Raji (cell line): ENCODE results near the gene EME1.
A peak's percentile ranks its signal among the peaks of the same experiment; 100 is the strongest.

Experiments used
- POLR2A ChIP-seq: IDR thresholded peaks from 2 replicates; pipeline ENCODE4 v1.6.1; 2011; ENCODE audit warnings: low read depth, low read length, control low read depth; ENCODE audit not compliant: insufficient read depth

EME1 gene

GRCh38 chr17:50358177-50358576 lies 14.9 kb upstream of the EME1 start:
- no peak for TF ChIP-seq POLR2A

- no peak for TF ChIP-seq POLR2A
These were observed 13.9 kb upstream of the EME1 start for GRCh38 chr17:50359005-50359699.

- no peak for TF ChIP-seq POLR2A
These were observed 13.0 kb upstream of the EME1 start for GRCh38 chr17:50359998-50360461.

- TF ChIP-seq POLR2A = no peak
These were observed 12.4 kb upstream of the EME1 start for GRCh38 chr17:50360486-50361115.

GRCh38 chr17:50361561-50362480 lies 11.2 kb upstream of the EME1 start:
- TF ChIP-seq POLR2A = no peak

GRCh38 chr17:50362661-50363060 lies 10.4 kb upstream of the EME1 start:
- no peak for TF ChIP-seq POLR2A

- TF ChIP-seq POLR2A = no peak
These were observed 9.6 kb upstream of the EME1 start for GRCh38 chr17:50363217-50364060.

- 0 out of 2 replicates have a peak, but pooled peaks have one; percentile 12 for TF ChIP-seq POLR2A
These were observed 9.0 kb upstream of the EME1 start for GRCh38 chr17:50364061-50364458.

- TF ChIP-seq POLR2A = no peak
These were observed 8.3 kb upstream of the EME1 start for GRCh38 chr17:50364715-50365114.

- TF ChIP-seq POLR2A = no peak
These were observed 7.9 kb upstream of the EME1 start for GRCh38 chr17:50365165-50365564.

GRCh38 chr17:50365649-50366393 lies 7.2 kb upstream of the EME1 start:
- TF ChIP-seq POLR2A = no peak

GRCh38 chr17:50367401-50367800 lies 5.6 kb upstream of the EME1 start:
- no peak for TF ChIP-seq POLR2A

- no peak for TF ChIP-seq POLR2A
These were observed 3.0 kb upstream of the EME1 start for GRCh38 chr17:50370052-50370451.

GRCh38 chr17:50371526-50371925 lies 1.5 kb upstream of the EME1 start:
- TF ChIP-seq POLR2A = no peak

- no peak for TF ChIP-seq POLR2A
These were observed 739 bp upstream of the EME1 start for GRCh38 chr17:50372222-50372757.
